ENCODE results near the gene PSMD4.
"Not testable (repeated sequence)": the region's sequence is repeated elsewhere in the genome, so short reads cannot be mapped to it uniquely, and the experiment has no call there.

Gene PSMD4

DNA sequence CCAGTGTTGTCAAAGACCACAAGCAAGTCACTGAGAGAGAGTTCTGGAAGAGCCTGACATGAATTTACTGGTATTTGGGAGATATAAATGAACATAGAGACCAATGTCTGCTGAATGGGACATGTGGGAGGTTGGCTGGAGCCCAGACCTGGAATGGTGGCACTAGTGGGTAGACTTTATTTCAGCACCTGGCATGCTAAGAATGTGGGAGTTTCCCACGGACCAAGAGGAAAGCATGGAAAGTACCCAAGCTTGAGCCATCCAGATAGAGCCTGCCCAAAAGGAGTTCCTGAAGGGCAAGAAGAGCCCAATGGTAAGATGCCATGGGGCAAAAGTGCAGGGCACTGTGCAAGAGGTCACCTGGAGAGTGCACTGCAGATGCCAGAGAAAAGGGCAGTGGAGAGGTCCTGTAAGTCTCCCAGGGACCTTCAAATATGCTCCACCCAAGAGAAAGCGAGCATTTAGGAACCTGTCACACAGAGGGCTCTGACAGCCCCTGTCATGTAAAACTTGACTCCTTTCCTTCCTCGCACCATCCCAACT, 19.5 kb downstream of the PSMD4 start:
- no peak for DNase-seq (ENCODE audit: low read depth)

DNA sequence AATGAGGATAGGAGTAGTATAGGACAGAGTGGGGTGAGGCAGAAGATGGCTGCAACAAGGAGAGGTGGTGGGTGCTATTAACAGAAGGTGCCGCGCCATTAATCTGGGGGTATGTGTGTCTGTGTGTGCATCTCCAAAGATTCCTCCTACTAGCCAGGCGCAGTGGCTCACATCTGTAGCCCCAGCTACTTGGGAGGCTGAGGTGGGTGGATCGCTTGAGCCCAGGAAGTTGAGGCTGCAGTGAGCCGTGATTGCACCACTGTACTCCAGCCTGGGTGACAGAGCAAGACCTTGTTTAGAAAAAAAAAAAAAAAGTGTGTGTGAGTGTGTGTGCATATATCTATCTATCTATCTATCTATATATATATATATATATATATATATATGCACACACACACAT, 20.8 kb downstream of the PSMD4 start:
- DNase-seq (ENCODE audit: low read depth) = not testable (repeated sequence)

DNA sequence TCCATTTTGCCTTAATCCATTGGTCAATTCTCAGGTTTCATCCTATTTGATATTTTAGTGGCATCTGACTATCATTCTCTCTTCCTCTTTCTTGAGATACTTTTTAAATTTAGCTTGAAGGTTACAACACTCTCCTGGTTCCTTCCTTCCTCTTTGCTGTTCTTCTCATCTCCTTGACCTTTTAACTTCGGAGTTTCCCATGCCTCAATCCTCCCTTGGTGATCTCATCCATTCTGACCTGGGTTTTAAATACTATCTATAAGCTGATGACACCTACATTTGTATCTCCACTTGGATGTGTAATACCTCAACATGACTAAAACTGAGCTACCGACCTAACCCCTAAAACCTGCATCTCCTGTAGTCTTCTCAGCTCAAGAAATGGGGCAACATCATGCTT, 22.7 kb downstream of the PSMD4 start:
- DNase-seq (ENCODE audit: low read depth) = no peak

DNA sequence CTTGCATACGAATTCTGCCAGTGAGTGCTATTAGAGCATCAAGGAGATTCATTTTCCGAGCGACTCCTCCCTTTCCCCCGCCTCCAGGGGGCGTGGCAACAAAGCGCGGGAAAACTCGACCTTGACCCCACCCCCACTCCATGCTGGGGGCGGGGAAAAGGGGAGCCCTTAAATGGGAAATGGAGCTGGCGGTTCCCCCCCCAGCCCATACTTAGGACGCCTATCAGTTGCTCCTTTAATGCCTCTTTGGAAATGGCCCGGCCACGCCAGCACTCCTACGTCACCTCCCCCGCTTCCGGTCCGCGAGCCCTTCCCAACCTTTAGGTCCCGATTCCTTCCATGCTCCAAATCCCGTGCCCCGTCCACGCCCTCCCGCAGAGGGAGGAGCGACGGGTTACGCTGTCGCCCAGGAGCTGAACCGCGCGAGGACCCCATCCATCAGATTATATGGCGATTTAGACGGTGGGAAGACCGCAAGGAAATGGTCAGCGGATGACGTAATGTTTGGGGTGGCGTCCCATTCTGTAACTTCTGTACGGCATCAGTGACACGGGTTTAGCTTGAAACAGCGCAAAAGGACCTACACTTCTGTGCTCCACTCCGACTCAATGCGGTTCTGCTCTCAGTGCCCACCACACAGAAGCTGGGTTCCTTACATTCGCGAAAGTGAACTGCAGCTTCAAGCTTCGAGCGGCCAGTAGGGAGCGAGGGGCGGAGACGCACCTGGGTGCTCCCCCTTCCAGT, 26.9 kb downstream of the PSMD4 start:
- peak; percentile 87 for DNase-seq (ENCODE audit: low read depth)

DNA sequence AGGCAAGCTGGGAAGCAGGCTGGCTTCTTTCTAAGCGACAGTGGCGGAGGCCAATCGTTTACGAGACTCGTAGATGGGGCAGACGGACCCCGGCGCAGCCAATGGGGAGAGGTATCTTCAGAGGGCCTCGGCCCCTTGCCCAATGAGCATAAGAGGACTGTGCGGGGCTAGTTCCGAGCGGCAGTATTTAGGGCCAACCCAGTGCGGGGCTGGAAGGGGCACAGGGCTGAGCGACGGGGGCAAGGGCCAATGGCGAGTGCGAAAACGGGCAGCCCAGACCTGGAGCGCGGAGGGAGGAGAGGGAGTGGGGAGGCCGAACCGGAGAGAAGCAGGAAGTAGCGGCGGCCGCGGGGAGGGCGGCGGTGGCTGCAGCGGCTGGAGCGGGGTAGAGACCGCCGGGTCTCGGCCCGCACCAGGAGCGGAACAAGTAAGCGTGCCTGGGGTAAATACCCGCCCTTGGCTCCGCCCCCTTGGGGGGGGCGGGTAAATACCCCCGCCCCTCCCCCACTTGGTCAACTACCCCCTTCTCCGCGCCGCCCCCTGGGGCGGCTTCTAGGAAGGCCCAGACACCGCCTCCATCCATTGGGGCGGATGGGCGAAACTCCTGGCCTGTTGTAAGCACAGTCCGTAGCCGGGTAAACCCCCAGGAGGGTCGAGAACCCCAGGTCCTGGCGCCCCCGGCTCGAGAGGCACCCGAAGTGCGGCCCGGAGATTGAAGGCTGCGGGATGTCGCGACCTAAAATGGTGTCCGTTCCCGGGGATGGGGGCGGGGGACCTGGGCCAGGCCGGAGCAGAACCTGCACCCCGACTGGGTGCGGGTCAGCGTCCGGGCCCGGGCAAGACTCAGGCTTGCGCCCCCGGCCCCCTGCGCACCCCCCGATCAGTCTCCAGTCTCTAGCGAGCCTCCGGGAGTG, 27.7 kb downstream of the PSMD4 start, which contains the start of gene ZNF687:
Gene ZNF687 (plus strand): TSS at position 331 of the 914 bp plus-strand sequence. CDS start 3,993 bp downstream, outside the sequence.
- peak; percentile 99 for DNase-seq (ENCODE audit: low read depth)

DNA sequence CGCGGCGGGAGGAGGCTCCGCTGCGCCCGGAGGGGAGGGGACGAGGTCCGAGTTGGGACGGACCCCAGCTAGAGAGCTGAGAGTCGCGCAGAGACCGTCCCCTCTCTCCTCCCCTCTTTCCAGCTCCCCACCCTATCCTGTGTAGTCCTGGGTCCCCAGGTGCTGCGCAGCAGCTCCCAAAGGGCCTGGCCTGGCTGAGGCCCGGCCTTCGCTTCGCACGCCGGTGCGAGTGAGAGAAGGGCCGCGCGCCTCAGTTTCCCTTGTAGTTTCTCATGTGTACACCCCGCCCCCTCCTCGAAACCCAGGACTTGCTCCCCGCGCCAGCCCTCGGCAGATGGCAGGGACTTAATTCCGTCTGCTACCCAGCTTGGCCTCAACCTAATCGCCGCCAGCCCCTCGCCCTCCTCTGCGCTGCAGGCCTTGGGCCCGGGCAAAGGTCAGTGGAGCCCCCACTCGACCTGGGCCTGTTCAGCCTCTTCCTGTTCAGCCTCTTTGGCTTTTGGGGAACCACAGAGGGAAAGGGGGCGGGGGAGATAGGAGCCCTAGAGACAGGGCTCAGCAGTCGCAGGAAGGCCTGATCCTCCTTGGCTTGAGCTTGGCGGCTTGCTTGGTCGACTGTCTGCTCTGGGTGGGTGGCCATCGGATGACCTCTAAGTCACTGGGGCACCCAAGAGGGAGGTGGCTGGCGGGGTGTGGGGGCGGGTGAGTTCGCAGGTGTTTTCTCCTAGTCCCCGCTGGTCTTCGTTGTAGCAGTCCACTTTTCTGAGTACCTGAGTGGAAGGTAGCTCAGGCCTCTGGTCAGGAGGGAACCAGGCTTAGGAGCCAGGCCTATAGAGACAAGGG, 28.6 kb downstream of the PSMD4 start:
- DNase-seq (ENCODE audit: low read depth) = no peak

DNA sequence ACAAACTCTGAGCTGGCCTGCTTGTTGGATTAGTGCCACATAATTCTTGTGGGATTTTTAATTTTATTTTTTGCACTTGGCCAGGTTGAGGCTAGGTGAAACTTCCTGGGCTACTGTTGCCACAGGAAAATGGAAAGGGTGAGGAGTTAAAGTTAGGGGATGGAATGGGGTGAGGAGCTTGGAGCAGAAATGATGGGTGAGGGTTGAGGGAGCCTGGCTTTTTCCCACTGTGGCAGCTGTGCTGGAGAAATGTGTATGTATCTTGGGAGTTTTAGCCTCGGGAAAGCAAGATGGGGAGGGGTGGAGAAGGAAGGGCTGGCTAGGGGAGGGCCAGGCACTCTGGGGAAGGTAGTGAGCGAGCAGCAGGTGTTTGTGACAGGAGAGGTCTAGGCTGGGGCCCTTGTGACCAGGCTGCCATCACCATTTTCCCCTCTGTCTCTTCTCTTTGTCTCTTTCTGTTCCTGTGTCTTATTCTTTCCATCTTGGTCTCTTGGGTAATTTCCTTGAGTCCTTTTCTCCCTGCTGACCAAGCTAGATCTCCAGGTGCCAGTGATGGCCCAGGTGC, 29.6 kb downstream of the PSMD4 start:
- DNase-seq (ENCODE audit: low read depth) = no peak

DNA sequence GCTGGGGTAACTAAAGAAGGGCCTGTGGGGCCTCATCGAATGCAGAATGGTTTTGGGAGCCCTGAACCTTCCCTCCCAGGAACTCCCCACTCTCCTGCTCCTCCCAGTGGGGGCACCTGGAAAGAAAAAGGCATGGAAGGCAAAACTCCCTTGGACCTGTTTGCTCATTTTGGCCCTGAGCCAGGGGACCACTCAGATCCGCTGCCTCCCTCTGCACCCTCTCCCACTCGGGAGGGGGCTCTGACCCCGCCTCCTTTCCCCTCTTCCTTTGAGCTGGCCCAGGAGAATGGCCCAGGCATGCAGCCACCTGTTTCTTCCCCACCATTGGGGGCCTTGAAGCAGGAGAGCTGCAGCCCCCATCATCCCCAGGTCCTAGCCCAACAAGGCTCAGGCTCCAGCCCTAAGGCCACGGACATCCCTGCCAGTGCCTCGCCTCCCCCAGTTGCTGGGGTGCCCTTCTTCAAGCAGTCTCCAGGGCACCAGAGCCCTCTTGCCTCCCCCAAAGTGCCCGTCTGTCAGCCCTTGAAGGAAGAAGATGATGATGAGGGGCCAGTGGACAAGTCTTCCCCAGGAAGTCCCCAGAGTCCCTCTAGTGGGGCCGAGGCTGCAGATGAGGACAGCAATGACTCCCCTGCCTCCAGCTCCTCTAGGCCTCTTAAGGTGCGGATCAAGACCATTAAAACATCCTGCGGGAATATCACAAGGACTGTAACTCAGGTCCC, 32.2 kb downstream of the PSMD4 start:
- DNase-seq (ENCODE audit: low read depth) = no peak

DNA sequence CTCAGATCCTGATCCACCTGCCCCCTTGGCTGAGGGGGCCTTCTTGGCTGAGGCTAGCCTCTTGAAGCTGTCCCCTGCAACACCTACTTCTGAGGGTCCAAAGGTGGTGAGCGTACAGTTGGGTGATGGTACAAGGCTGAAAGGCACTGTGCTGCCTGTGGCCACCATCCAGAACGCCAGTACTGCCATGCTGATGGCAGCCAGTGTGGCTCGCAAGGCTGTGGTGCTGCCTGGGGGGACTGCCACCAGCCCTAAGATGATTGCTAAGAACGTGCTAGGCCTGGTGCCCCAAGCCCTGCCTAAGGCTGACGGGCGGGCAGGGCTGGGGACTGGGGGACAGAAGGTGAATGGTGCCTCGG, 32.8 kb downstream of the PSMD4 start:
- DNase-seq (ENCODE audit: low read depth) = no peak

DNA sequence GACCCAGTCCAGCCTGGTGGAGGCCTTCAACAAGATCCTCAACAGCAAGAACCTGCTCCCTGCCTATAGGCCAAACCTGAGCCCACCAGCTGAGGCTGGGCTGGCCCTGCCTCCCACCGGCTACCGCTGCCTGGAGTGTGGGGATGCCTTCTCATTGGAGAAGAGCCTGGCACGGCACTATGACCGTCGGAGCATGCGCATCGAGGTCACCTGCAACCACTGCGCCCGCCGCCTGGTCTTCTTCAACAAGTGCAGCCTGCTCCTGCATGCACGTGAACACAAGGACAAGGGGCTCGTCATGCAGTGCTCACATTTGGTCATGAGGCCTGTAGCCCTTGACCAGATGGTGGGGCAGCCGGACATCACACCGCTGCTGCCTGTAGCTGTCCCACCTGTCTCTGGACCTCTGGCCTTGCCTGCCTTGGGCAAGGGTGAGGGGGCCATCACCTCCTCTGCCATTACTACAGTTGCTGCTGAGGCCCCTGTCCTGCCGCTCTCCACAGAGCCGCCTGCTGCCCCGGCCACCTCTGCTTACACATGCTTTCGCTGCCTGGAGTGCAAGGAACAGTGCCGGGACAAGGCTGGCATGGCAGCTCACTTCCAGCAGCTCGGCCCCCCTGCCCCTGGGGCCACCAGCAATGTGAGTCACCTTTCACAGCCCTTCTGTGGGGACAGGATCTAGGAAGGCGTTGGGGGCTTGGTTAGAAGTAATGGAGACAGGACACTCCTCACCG, 33.4 kb downstream of the PSMD4 start:
- no peak for DNase-seq (ENCODE audit: low read depth)

DNA sequence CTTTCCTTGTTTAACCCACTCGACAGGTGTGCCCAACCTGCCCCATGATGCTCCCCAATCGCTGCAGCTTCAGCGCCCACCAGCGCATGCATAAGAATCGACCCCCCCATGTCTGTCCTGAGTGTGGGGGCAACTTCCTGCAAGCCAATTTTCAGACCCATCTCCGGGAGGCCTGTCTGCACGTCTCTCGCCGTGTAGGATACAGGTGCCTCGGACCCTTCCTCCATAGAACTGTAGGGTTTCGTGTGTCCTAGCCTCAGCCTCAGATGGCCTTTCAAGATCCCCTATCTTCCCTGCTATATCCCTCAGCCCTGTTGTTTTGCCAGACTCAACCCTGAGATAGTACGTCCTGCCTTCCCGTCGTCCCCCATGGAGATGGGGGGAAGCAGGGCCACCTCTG, 34.0 kb downstream of the PSMD4 start:
- no peak for DNase-seq (ENCODE audit: low read depth)

DNA sequence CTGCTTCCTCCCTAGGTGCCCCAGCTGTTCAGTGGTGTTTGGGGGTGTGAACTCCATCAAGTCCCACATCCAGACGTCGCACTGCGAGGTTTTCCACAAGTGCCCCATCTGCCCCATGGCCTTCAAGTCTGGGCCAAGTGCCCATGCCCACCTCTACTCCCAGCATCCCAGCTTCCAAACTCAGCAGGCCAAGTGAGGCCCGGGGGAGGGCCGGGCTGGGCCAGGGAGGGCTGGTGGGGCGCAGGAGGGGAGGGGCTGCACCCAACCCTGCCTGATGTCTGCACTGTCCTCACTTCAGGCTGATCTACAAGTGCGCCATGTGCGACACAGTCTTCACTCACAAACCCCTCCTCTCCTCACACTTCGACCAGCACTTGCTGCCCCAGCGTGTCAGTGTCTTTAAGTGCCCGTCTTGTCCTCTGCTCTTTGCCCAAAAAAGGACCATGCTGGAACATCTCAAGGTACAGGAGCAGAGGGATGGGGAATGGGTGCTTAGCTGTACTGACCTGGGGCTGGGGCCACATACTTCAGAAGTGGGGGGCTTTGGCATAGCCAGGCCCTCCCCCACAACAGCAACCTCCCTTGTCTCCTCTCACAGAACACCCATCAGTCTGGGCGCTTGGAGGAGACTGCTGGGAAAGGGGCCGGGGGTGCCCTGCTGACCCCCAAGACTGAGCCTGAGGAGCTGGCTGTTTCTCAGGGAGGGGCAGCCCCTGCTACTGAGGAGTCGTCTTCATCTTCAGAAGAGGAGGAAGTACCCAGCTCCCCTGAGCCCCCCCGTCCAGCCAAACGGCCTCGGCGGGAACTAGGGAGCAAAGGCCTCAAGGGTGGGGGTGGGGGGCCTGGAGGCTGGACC, 34.8 kb downstream of the PSMD4 start:
- DNase-seq (ENCODE audit: low read depth) = no peak

DNA sequence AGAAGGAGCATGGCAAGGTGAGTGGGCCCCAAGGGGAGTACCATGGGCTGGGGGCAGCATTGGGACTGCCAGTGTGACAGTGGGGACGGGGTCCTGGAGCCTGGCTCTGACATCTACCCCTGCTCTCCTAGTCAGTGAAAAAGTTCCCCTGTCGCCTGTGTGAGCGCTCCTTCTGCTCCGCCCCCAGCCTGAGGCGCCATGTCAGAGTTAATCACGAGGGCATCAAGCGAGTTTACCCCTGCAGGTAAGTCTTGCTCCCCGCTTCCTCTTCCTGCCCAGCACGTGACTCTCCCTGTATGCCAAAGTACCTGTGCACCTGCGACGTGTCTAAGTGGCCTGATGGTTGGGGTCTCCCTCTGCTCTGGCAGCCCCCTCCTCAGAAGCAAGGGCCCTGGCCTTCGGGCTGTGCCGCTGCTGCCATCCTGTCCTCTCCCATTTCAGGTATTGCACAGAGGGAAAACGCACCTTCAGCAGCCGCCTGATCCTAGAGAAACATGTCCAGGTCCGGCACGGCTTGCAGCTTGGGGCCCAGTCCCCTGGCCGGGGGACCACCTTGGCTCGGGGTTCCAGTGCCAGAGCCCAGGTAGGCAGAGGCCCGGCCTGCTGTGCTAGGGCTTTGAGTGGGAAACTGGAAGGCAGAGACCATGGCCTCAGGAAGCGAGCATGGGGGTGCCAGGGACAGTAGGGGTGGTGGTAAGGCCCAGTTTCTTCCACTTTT, 35.6 kb downstream of the PSMD4 start:
- DNase-seq (ENCODE audit: low read depth) = no peak

DNA sequence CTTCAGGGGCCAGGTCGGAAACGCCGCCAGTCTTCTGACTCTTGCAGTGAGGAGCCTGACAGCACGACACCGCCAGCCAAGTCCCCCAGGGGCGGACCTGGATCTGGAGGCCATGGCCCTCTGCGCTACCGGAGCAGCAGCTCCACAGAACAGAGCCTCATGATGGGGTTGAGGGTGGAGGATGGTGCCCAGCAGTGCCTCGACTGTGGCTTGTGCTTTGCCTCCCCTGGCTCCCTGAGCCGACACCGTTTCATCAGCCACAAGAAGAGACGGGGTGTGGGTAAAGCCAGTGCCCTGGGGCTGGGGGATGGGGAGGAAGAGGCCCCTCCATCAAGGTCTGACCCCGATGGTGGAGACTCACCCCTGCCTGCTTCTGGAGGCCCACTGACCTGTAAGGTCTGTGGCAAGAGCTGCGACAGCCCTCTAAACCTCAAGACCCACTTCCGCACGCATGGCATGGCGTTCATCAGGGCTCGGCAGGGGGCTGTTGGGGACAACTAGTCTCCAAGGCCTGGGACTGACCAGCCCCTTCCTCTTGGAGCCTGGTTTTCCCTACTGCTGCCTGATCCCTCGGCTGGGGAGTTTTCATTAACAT, 36.3 kb downstream of the PSMD4 start:
- DNase-seq (ENCODE audit: low read depth) = no peak

DNA sequence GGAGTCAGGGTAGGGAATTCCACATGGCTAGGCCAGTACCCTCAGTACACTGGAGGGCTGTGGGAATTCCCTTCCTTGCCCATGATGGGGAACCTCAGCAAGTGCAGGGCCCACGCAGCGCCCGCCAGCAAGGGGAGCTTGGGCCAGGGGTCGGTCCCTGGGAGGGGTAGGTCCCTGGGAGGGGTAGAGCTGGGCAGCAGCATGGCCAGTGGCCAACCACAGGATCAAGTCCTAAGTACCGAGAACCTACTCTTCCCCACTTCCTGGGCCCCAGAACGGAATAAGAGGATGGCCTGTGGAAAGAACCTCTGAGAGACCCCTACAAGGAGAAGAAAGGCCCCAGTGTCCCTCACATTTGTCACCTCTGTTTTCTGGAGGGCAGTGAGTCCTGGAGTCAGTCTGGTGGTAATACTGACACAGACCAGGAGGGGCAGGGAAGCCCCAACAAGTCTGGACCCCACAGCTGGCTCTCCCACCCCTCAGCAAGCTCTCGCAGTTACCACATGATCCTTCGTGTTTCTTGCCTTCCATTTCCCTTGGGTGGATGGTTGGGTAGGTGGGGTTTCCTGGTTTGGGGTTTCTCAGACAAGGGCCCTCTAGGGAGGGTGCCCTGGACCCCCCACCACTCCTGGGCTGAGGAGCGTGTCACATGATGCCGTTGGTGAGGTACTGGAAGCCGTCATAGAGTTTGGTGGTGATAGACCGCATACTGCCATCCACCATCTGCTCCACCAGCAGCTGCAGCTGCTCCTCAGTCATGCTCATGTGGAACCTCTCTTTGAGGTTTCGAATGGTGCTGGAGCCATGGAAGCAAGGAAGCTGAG, 37.9 kb downstream of the PSMD4 start:
- no peak for DNase-seq (ENCODE audit: low read depth)

DNA sequence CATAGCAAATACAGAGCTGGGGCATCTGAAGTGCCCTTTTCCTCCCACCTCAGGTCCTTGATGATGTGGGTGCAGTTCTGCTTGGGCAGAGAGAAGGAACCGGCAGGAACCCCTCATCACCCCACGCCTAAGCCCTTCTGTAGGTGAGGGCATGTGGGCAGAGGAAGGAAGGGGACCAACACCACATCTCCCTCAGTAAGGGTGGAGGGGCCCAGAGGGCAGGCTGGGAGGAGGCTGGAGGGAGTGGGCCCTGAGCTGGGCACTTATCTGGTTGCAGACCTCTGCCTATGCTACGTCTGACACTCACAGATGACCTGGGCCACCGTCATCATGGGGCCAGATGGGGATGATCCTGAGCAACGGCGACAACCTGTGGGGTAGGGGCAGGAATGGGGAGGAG, 38.6 kb downstream of the PSMD4 start:
- DNase-seq (ENCODE audit: low read depth) = no peak

DNA sequence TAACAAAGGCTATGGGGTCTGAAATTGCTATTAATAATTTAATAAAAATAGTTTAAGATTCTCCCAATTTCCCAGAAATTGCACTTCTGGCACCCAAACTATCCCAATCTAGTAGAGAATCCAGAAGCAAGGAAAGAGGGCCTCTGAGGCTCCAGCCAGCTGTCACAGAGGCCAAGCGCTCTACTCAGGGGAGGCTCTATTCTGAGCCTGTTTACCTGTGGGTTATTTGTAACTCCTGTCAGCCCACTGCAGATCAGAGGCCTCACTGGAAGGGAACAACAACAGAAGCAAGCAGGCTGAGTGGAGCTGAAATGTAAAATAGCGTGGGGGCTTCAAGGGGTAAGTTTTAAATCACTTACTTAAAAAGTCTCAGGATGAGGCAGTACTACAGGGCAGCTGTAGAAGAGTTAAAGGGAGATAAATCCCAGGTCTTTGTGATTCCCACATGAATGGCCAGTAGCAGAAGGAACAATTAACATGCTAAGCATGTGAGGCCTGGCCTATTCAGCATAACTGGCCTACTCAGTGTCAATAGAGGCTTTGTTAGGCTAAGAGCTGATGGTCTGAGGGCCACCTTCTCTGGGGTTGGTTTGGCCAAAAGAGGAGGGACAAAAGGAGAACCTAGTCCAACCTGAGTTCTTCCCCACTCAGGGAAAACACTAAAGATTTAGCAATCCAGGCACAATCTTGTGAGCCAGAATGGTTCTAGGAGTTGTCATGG, 40.4 kb downstream of the PSMD4 start:
- no peak for DNase-seq (ENCODE audit: low read depth)

Data from T-helper 22 cell (primary cell).